ENCODE results near the gene LSM3.

The LSM3 gene

GRCh38 chr3:14162178-14162577 is 16.4 kb upstream of the LSM3 start:
- no peak overlapping the region for H3K4me3 ChIP-seq (ENCODE audit: low read depth, low read length)
- no peaks in the 10 kb centered on the region for H3K27me3 ChIP-seq (ENCODE audit: insufficient read depth, low read depth, severe bottlenecking)
- peaks cover 3% of the 10 kb centered on the region for H3K9me3 ChIP-seq (ENCODE audit: severe bottlenecking)
- no peak overlapping the region for H3K27ac ChIP-seq
- TF ChIP-seq CTCF (IDR thresholded peaks at IDR 0.05; ENCODE audit: low read depth, low read length): no peak
- DNase-seq: no peak
- H3K36me3 ChIP-seq: peaks cover 93% of the 10 kb centered on the region

GRCh38 chr3:14166877-14167603 is 11.6 kb upstream of the LSM3 start:
- Histone ChIP-seq H3K27ac (no peak overlapping the region), H3K27me3 (ENCODE audit: insufficient read depth, low read depth, severe bottlenecking) (no peaks in the 10 kb centered on the region), H3K36me3 (peaks cover 95% of the 10 kb centered on the region), H3K4me3 (ENCODE audit: low read depth, low read length) (no peak overlapping the region), H3K9me3 (ENCODE audit: severe bottlenecking) (no peaks in the 10 kb centered on the region)
- TF ChIP-seq CTCF (IDR thresholded peaks at IDR 0.05; ENCODE audit: low read depth, low read length): no peak
- no peak for DNase-seq

- Histone ChIP-seq H3K9me3 (ENCODE audit: severe bottlenecking) (no peaks in the 10 kb centered on the region), H3K27ac (no peak overlapping the region), H3K27me3 (ENCODE audit: insufficient read depth, low read depth, severe bottlenecking) (no peaks in the 10 kb centered on the region), H3K36me3 (peaks cover 84% of the 10 kb centered on the region), H3K4me3 (ENCODE audit: low read depth, low read length) (no peak overlapping the region)
- TF ChIP-seq CTCF (IDR thresholded peaks at IDR 0.05; ENCODE audit: low read depth, low read length): no peak
- DNase-seq: no peak
These were observed 9.2 kb upstream of the LSM3 start for GRCh38 chr3:14169435-14169834.

- DNase-seq: no peak
- Histone ChIP-seq H3K27me3 (ENCODE audit: insufficient read depth, low read depth, severe bottlenecking) (no peaks in the 10 kb centered on the region), H3K27ac (no peak overlapping the region), H3K4me3 (ENCODE audit: low read depth, low read length) (no peak overlapping the region), H3K36me3 (peaks cover 80% of the 10 kb centered on the region), H3K9me3 (ENCODE audit: severe bottlenecking) (no peaks in the 10 kb centered on the region)
- TF ChIP-seq CTCF (IDR thresholded peaks at IDR 0.05; ENCODE audit: low read depth, low read length): no peak
These were observed 8.7 kb upstream of the LSM3 start for GRCh38 chr3:14169871-14170270.

GRCh38 chr3:14170531-14171159 is 8.0 kb upstream of the LSM3 start:
- H3K36me3 ChIP-seq: peaks cover 72% of the 10 kb centered on the region
- no peaks in the 10 kb centered on the region for H3K9me3 ChIP-seq (ENCODE audit: severe bottlenecking)
- DNase-seq: no peak
- no peak overlapping the region for H3K4me3 ChIP-seq (ENCODE audit: low read depth, low read length)
- H3K27ac ChIP-seq: no peak overlapping the region
- TF ChIP-seq CTCF (IDR thresholded peaks at IDR 0.05; ENCODE audit: low read depth, low read length): no peak
- no peaks in the 10 kb centered on the region for H3K27me3 ChIP-seq (ENCODE audit: insufficient read depth, low read depth, severe bottlenecking)

Data from WERI-Rb-1 (cell line).